Measurements from ENCODE around the gene TAS1R3.

TAS1R3 gene

DNA sequence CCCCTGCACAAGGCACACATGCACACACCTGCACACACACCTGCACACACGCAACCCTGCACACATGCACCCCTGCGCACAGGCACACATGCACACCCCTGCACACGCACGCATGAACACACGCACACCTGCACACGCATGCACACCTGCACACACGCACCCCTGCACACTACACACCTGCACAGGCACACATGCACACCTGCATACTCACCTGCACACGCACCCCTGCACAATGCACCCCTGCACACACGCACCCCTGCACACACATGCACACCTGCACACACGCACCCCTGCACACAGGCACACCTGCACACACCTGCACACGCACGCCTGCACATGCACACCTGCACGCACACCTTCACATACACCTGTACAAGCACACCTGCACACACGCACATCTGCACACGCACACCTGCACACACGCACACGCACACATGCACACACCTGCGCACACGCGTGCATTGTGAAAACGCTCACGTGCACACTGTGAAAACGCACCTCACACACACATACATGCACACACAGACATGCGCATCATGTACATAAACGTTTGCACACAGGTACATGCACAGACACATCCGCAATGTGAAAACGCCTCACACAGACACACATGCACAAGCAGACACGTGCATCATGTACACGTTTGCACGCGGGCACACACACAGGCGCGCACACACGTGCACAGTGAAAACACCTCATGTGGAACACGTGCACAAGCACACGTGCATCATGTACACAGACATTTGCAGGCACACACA lies 9.9 kb downstream of the TAS1R3 start:
- DNase-seq: no peak

DNA sequence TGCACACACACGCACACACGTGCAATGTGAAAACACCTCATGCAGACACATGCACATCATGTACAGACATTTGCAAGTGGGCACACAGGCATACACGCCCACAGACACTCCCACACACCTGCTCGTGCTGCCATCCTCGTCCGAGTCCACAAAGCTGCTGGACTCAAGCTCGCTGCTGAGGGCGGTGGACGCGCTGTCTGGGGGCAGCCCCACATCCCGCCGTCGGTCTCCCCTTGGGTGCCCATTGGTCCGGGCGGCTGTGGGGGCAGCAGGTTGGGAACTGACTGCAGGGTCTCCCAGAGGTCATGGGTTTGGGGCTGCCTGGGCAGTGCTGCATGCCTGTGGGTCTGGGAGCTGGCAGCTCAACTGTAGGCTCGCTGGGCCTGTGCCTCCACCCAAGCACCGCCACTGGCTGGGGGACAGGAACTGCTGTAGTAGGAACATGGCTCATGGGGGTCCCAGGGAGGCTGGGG lies 10.5 kb downstream of the TAS1R3 start:
- no peak for DNase-seq

DNA sequence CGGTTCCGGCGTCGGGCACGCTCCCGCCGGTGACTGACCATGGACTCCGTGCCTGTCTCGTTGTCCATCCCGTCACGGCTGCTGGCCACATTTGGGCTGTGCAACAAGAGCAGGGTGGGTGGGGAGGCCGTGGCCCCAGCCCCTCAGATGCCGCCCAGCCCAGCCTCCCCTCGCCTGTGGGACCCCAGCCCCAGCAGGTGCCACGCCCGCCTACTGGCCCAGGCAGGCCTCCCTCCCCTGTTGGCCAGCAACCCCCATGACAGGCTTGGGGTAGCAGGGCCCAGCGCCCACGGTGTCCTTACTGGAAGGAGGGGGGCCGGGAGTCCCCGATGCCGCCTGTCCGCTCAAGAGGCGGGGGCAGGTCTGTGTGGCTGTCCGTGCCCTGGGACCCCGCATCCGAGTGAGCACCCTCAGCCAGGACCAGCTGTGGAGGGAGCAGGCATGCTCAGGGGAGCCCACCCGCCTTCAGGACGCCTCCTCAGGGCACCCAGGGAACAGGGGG lies 11.0 kb downstream of the TAS1R3 start:
- DNase-seq: no peak

DNA sequence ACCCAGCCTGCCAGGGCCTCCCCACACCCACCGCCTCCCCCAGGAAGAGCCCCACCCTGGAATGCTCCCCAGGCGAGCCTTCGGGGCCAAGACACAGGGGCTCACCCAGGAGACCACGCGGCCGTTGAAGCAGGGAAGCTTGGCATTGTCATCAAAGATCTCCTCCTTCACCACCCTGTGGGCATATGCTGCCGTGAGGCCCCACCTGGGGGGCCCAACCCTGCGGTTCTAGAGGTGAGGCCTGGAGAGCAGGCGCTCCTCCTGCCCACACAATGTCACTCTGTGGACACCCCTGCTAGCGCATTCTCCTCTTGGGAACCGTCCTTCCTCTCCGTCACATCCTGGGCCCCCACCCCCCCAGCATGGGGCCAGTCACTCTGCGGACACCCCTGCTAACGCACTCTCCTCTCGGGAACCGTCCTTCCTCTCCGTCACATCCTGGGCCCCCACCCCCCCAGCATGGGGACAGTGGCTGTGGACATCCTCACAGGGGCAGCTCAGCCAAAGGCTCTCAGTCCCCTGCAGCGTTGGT lies 11.6 kb downstream of the TAS1R3 start:
- no peak for DNase-seq

DNA sequence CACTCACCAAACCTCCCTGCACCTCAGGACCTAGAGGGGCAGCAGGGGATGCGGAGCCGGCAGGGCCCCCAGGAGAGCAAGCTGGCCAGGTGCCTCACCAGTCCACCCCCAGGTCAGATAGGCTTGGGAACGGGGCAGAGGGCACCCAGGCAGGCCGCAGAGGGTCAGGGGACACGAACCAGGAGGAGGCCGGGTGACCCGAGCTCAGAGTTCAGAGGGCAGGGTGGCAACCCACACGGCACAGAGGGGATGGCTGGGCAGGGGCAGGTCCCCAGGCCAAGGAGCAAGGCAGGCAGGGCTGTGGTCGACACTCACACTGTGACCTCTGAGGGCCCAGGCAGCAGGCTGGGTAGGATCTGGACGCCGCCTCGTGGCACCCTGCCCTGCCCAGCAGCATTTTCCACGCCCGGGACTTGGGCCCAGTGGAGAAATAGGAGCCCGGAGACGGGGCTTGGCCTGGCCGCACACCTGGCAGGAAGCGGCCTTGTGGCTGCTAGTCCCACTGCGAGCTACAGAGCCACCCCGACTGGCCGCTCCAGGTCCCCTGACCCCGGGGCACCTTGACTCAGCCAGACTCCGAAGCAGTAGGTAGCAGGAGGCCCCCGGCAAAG lies 12.8 kb downstream of the TAS1R3 start:
- DNase-seq: no peak

DNA sequence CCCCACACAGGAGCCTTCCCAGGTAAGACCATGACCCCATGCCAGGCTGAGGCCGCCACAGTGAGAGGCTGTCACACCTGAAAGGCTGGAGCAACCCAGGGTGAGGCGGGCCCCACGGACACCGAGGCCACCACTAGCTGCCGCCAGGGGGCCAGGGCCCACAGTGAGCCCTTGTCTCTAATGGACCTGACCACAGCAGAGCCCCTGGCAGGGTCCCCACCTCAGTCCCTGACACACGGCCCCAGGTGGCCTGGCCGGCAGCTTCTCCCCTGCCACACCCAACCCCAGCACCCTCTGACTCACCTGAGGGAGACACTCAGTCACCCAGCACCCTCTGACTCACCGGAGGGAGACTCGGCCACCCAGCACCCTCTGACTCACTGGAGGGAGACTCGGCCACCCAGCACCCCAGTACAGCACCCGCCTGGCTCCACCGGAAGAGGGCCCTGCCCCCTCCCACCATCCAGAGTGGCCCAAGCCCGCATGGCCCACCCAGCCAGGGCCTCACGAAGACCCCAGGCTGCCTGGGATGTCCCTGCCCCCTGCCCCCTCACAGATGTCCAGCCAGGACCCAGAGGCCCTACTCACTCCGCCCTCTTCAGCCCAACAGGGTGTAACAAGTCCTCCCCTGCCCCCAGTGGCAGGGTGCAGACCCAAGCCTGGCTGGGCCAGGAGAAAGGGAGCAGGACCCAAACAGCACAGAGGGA lies 13.7 kb downstream of the TAS1R3 start:
- no peak for DNase-seq

DNA sequence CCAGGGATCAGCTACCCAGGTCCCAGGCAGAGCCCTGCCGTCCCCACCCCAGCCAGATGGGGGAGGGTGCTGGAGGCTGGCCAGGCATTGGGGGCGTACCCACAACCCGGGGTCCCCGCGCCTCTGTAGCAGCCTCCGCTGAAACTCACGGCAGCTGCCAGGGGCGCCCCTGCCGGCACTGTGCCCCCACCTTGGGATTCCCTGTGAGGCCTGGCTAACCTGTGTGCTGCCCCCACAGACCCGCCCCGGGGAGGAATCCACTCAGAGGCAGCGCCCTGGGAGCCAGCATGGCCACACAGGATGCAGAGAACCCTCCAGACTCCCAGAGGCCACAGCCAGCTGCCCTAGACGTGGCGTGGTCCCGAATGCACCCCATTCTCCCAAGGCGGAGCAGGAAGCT lies 14.3 kb downstream of the TAS1R3 start:
- DNase-seq: no peak

DNA sequence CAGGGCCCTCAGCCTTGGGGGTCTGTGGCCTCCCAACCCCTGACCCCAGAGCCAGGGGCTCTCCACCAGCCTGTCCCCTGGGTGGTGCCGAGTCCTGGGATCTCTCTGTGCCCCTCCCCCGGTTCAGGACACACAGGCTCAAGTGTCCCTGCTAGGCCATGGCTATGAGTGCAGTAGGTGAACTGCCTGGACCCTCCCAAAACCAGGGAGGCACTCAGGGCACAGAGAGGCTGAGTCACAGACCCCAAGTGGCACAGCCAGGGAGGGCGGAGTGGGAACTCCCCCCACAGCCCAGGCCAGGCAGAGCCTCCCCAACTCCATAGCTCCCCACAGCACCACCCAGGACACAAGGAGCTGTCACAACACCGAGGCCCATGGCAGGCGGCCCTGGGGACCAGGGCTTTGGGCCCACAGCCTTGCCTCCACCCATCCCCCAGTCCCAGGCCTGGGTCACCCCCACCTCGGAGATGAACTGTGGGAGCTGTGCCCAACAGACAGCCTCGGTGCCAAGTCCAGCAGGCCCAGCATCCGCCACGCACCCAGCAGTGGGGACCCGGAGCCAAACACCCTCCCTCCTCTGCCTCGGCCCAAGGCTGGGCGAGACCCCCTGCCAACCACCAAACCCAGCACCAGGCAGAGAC lies 14.9 kb downstream of the TAS1R3 start:
- no peak for DNase-seq

DNA sequence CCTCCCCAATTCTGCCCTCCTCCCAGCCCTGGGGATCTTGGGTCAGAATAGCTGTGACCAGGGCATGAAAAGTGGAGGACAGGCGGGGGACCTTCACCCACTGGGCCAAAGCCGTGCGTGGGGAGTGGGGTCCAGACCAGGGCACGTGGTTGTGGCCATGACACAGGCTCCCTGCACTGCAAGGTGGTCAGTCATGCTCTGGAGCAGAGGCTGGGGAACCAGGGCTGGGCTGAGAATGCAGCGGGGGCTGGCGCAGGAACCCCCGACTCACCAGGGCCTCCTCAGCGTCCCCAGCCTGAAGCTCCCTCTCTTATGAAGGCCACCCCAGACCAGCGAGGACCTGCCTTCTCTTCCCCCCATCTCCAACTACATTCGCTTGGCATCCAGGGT lies 15.4 kb downstream of the TAS1R3 start:
- no peak for DNase-seq

DNA sequence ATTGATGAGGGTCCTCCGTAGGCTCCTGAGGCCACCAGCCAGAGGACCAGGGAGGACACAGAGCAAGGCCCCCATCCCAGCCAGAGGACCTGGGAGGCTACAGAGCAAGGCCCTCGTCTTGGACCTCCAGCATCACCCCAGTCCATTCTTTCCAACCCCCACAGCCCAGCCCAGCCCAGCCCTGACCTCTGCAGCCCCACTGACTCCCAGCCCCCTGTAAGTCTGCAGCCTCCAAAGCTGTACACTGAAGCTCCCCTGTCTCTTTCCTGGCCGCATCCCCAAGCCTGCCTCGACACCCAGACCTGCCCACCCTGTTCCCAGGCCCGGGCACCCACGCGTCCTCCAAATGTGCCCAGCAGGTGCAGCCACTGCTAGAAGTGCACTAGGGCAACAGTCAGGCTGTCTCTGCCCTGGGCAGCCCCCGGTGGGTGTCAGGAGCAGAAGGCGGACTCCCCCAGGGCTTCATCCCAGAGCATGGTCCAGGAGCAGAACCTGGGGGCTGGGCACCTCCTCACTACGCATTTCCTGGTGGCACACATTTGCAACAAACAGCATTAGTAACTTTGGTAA lies 16.0 kb downstream of the TAS1R3 start:
- no peak for DNase-seq

DNA sequence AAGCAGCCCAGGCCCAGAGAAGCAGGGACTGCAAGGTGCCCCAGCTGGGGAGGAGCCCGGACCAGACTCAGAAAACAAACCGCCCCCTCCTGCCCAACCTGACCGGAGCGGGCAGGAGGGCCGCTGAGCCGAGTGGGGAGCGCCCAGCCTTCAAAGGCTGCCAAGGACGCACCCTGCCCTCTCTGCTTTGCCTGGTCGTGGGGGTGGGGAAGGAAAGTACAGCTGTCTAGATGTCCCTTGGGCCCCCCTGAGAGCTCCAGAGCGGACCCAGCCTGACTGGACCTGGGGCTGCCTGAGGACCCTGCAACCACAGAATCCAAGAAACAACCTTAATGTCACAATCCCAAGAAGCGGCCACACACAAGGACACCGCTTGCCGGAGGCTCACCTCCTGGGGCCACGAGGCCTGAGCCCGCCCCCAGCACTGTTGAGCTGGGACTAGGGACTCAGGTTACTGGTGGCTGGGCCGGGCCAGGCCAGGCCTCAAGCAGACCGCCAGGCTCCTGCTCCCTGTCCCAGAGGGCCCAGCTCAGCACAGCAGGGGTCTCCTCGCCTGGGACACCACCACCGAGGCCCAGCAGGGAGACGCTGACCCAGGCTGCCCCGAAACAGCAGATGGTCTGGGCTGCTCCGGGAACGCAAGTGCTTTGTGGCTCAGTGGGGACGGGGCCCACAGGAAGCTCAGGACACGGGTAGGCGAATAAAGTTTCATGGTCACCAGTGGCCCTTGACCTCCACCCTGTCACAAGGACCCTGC lies 16.8 kb downstream of the TAS1R3 start:
- DNase-seq: no peak

DNA sequence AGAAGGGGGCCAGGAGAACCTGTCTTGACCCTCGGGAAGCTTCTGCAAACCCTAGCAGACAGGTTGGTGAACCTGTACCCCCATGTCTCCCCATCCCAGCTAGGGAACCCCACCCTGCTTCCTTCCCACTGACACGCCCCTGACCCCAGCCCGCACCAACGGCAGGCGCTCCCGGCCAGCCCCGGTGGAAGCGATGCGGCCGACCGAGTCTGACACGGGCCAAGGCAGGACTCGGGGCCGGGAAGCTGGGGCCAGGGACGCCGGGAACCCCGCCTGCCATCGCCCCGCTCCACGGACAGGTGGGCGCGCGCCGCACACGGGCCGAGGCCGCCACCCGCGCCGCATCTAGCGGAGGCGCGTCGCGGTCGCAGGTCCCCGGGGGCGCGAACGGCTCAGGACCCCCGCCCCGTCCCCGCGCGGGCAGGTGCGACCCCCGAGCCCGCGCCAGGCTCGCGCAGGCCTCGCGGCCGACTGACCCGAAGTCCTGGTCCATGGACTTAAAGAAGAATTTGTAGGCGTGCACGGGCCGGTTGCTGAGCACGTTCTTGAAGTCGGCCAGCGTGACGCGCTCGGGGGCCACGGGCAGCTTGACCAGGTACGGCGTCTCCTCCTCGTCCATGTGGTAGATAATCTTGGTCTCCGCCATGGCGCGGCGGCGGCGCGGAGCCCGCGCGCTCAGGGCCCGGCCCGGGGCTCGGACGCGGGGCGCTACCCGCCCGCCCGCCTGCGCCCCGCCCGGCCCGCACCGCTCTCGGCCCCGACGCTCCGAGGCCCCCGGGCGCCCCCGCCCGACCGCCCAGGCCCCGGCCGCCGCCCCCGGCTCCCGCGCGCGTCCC lies 17.6 kb downstream of the TAS1R3 start:
- DNase-seq: peak in 2 of 3 experiments; percentile 48 to 51

DNA sequence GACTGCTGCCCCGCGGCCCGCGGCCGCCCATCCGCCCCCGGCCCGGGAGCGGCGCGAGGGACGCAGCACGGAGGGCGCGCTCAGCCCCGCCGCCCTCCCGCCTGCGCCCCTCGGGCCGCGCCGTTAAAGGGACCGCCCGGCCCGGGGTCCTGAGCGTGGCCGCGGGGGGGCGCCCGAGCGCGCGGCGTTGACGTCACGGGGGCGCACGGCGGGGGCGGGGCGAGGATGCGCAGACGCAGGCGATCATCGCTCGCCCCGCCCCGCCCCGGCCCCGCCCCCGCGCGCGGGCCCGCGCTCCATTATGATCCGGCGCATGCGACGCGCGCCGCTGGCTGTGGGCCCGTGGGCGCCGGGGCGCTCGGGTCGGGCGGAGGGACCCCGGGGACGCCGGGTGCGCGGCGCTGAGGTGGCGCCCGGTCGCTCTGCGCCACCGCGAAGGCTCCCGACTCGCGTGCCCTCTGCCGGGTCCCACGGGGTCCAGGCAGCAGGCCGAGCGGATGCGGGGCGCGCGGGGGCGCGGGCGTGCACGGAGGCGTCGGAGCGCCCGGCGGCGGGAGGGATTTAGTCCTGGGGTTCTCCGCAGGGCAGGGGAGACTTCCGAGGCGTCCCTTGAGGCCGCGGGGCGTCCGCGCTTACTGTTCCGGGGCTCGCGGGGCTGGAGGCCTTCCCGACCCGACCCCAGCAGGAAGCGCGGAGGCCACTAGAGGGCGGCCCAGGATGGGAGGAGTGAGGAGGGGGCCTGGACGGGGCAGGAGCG lies 18.4 kb downstream of the TAS1R3 start, which contains the start of gene DVL1:
Gene DVL1 (minus strand): TSS at position 163 of the 757 bp plus-strand sequence. CDS start 353 bp downstream, outside the sequence.
- DNase-seq: peak; percentile 76 to 86 (median 81)

DNA sequence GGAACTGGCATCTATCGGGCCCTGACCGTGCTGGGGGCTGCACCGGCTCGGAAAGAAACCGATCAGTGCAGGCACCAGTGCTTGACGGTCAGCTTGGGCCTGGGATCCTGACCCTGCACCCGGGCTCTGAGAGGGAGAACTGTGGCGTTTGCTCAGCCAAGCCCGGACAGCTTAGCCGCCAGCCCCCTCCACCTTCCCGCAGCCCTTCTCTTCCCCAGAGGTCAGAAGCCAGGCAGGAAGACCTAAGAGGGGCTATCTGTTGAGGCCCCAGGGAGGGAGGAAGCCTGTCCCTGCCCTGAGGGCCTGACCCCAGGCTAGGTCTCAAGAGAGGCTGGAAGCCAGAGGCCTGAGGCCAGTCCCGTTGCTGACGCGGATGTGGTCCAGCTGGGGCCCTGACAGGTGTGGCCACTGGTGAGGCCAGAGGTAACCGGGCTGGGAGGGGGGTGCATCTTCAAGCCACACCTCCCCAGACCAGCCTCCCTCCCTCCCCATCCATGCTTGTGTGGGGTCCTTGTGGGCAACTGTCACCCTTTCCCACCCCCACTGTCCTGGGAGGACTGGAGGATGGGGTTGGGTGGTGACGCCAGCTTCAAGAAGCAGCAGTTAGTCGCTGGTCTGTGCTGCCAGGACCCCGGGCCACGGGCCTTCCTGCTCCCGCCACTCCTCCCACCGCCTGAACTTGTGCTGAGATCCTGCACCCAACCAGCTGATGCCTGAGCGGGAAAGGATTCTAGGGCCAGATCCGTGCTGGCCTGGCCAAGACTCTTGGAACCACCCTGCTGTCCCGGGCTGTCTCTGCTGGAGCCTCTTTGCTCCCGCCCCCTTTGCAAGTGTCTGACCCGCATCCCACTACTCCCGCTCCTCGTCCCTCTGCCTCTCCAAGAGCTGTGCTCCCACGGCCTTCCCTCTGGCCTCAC lies 20.7 kb downstream of the TAS1R3 start:
- no peak for DNase-seq

DNA sequence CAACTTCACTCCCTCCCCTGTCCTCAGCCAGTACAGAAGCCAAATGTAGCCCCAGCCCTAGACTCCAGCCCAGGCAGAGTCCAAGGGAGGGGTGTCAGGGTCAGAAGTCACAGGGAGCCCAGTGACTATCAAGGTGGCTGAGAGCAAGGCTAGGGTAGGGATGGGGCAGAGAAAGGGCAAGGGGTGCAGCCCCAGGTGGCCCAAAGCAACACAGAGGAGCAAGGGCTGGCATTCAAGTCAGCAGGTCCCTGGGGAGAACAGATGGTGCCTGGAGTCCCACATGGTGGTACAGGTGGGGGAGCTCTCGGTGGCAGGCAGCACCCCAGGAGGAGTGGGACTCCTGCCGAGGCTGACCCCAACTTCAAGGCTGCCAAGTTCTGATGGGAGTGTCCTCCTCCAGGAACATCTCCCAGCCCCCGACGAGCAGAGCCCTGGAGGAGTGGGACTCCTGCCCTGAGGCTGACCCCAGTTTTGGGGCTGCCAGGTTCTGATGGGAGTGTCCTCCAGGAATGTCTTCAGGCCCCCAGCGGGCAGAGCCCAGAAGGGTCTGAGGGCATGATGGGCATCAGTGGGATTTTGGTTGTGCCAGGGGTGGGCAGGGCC lies 21.8 kb downstream of the TAS1R3 start:
- DNase-seq: no peak

DNA sequence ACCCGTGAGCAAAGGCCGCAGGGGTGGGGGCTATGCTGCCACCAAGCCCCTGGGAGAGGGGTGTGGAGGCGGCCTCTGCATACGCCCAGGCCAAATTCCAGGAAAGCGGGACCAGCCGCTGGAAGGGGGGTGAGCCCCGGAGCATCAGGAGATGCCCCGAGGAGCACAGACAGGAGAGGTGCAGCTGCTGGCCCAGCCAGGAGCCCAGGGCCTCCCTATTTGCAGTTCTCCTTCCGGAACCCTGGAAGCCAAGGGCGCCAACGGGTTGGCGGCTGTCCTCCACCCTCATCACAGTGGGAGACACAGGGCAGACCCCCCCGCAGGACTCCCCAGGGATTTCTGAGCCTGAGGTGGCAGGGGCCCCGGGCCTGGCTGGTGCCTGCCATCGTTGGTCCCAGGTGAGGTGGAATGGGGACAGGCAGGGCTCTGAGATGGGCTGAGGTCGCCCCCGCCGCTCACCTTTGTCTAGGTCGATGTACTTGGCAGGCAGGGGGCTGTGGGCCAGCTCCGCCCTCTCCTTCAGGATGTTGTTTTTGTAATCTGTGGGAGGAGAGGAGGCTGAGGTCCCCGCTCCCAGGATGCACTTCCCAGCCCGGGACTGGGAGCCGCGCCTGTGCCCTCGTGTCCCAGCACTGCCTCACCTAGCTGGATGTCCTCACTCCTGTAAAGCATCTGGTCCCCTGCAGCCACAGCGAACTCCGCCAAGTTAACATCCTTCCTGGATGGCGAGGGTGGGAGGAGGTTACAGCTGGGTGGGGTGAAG lies 22.5 kb downstream of the TAS1R3 start:
- peak in 2 of 3 experiments; percentile 65 to 74 for DNase-seq
